IMR-90 (cell line): ENCODE results near the gene CACNA1G. TPM values are rescaled to one million over a fixed set of nuclear protein-coding genes. Genes with fewer than 3 reads are reported as not detected.

Source experiments
- ATAC-seq: fragments of 200-7000 bp; cut with Tn5 transposase; 2 replicates; pipeline ENCODE4 v1.9.1; 2020; ENCODE audit warnings: low read depth, mild to moderate bottlenecking, moderate library complexity
- BruUV-seq: library from RNA; stranded (reverse); fragments of 400-500 nt; replicated peaks from 2 replicates; lab custom pipeline; 2021; lab: Mats Ljungman, UMichigan
- CTCF ChIA-PET: fragments of 300-600 bp; formaldehyde crosslinking; extraction: SDS; loops from one replicate; lab custom pipeline; 2021; ENCODE audit warnings: antibody characterized with exemption; lab: Yijun Ruan, JAX
- POLR2A ChIA-PET: fragments of 300-600 bp; sonication (Branson Sonifier 250); formaldehyde crosslinking; loops from one replicate; lab custom pipeline; 2022; ENCODE audit warnings: antibody characterized with exemption; ENCODE audit not compliant: unreplicated experiment; lab: Charles Lee
- DNase-seq: peaks from one replicate; pipeline ENCODE4 v3.0.0; 2013
- H2AFZ ChIP-seq: replicated peaks from 2 replicates; pipeline ENCODE3; 2013; ENCODE audit warnings: low read length, mild to moderate bottlenecking; ENCODE audit not compliant: poor library complexity
- H2AK5ac ChIP-seq: 2 replicates; pipeline ENCODE4 v1.6.1; 2013; ENCODE audit warnings: low read depth, low read length, inconsistent platforms
- H2AK9ac ChIP-seq: replicated peaks from 2 replicates; pipeline ENCODE3; 2013; ENCODE audit warnings: mild to moderate bottlenecking, low read depth, low read length, moderate library complexity; ENCODE audit not compliant: poor library complexity
- H2BK120ac ChIP-seq: 2 replicates; pipeline ENCODE4 v1.6.1; 2013; ENCODE audit warnings: low read depth, low read length, inconsistent platforms
- H2BK15ac ChIP-seq: 3 replicates; pipeline ENCODE4 v1.6.1; 2013; ENCODE audit warnings: low read depth, low read length, inconsistent platforms
- H2BK20ac ChIP-seq: 2 replicates; pipeline ENCODE4 v1.6.1; 2013; ENCODE audit warnings: low read depth, mild to moderate bottlenecking, inconsistent platforms, low read length, moderate library complexity
- H2BK5ac ChIP-seq: 2 replicates; pipeline ENCODE4 v1.6.1; 2013; ENCODE audit warnings: mild to moderate bottlenecking, low read depth, low read length, inconsistent platforms; ENCODE audit not compliant: poor library complexity, severe bottlenecking
- H3K14ac ChIP-seq: replicated peaks from 2 replicates; pipeline ENCODE4 v1.6.1; 2013; ENCODE audit warnings: low read depth, low read length, inconsistent platforms
- H3K18ac ChIP-seq: 2 replicates; pipeline ENCODE4 v1.6.1; 2013; ENCODE audit warnings: low read depth, low read length, control low read depth
- H3K23ac ChIP-seq: 2 replicates; pipeline ENCODE4 v1.6.1; 2013; ENCODE audit warnings: low read depth, low read length, inconsistent platforms
- H3K27ac ChIP-seq: 2 replicates; pipeline ENCODE4 v1.5.1; 2013; ENCODE audit warnings: mild to moderate bottlenecking, control low read depth, low read length; ENCODE audit not compliant: insufficient read depth
- H3K27me3 ChIP-seq: 2 replicates; pipeline ENCODE4 v1.6.1; 2013; ENCODE audit warnings: low read length; ENCODE audit not compliant: control insufficient read depth, insufficient read depth
- H3K36me3 ChIP-seq: 2 replicates; pipeline ENCODE4 v1.6.1; 2013; ENCODE audit warnings: low read length, mixed read lengths; ENCODE audit not compliant: control insufficient read depth, insufficient read depth
- H3K4ac ChIP-seq: 2 replicates; pipeline ENCODE4 v1.6.1; 2013; ENCODE audit warnings: low read depth, low read length, inconsistent platforms
- H3K4me1 ChIP-seq: 2 replicates; pipeline ENCODE4 v1.6.1; 2013; ENCODE audit warnings: low read length, mixed read lengths; ENCODE audit not compliant: control insufficient read depth, insufficient read depth
- H3K4me2 ChIP-seq: 2 replicates; pipeline ENCODE4 v1.6.1; 2013; ENCODE audit warnings: low read depth, mild to moderate bottlenecking, control low read depth, low read length, moderate library complexity
- H3K4me3 ChIP-seq: 2 replicates; pipeline ENCODE4 v1.5.1; 2013; ENCODE audit warnings: low read depth, mild to moderate bottlenecking, control low read depth, low read length, moderate library complexity; ENCODE audit not compliant: insufficient read depth
- H3K56ac ChIP-seq: 2 replicates; pipeline ENCODE4 v1.6.1; 2013; ENCODE audit warnings: low read length, inconsistent platforms; ENCODE audit not compliant: insufficient read depth; ENCODE audit errors: extremely low read depth
- H3K79me1 ChIP-seq, 2 experiments: 2 replicates each; pipeline ENCODE4 v1.6.1; 2013; ENCODE audit warnings: low read length in 2 of 2, inconsistent platforms in 1 of 2, low read depth in 1 of 2
- H3K9ac ChIP-seq: 2 replicates; pipeline ENCODE4 v1.6.1; 2013; ENCODE audit warnings: low read depth, low read length, control low read depth
- H3K9me1 ChIP-seq: 2 replicates; pipeline ENCODE4 v1.6.1; 2013; ENCODE audit warnings: low read length, inconsistent platforms; ENCODE audit not compliant: insufficient read depth
- H3K9me3 ChIP-seq: 2 replicates; pipeline ENCODE4 v1.6.1; 2013; ENCODE audit warnings: low read length; ENCODE audit not compliant: control insufficient read depth, insufficient read depth
- H4K20me1 ChIP-seq: 2 replicates; pipeline ENCODE4 v1.6.1; 2013; ENCODE audit warnings: low read length, inconsistent platforms; ENCODE audit not compliant: insufficient read depth
- H4K5ac ChIP-seq: 2 replicates; pipeline ENCODE4 v1.6.1; 2013; ENCODE audit warnings: mild to moderate bottlenecking, low read depth, low read length, control low read depth
- H4K8ac ChIP-seq, 2 experiments: 2 replicates each; pipeline ENCODE4 v1.6.1; 2013; ENCODE audit warnings: low read depth in 2 of 2, low read length in 2 of 2, control low read depth in 1 of 2, inconsistent platforms in 1 of 2
- H4K91ac ChIP-seq: 2 replicates; pipeline ENCODE4 v1.6.1; 2013; ENCODE audit warnings: low read depth, low read length, inconsistent platforms; ENCODE audit not compliant: insufficient read depth
- CEBPB ChIP-seq: IDR thresholded peaks from 2 replicates; pipeline ENCODE4 v1.6.1; 2012; ENCODE audit warnings: low read depth, low read length, improper control_type of control experiment
- MAFK ChIP-seq: IDR thresholded peaks from 2 replicates; pipeline ENCODE4 v1.6.1; 2012; ENCODE audit warnings: low read depth, low read length, improper control_type of control experiment
- WGBS, 2 experiments: methylation state at CpG; one replicate each; pipeline versions ENCODE4 v1.1.5 to v1.1.7; 2013; ENCODE audit warnings: missing lambda C conversion rate in 2 of 2; ENCODE audit not compliant: insufficient read length in 1 of 2; ENCODE audit errors: extremely low coverage in 2 of 2; 5-methylcytosine and 5-hydroxymethylcytosine counted together
- dilution Hi-C: fragments of 300-500 bp; cut with HindIII; formaldehyde crosslinking; loops from one replicate; pipeline ENCODE4 v1.14.3; 2018; ENCODE audit warnings: low sequenced_read_pairs; ENCODE audit not compliant: unreplicated experiment
- in situ Hi-C: fragments of 300-500 bp; cut with MboI; formaldehyde crosslinking; loops from 3 replicates; pipeline ENCODE4 v1.14.3; 2019; ENCODE audit warnings: low sequenced_read_pairs, inconsistent platforms, mixed read lengths
- intact Hi-C: fragments of 100-400 bp; cut with micrococcal nuclease; formaldehyde crosslinking; loops from 2 replicates; pipeline ENCODE4 v1.10.0; 2022
- polyA plus RNA-seq, 3 experiments: library from polyadenylated mRNA; depleted of rRNA; stranded (reverse); fragments of >200 nt; gene quantifications; 2 replicates each; pipeline ENCODE4 v1.2.3, GENCODE V29; 2012; ENCODE audit warnings: low replicate concordance in 1 of 3
- total RNA-seq: library from RNA; depleted of rRNA; stranded (reverse); fragments of >200 nt; gene quantifications from 2 replicates; pipeline ENCODE4 v1.2.3, GENCODE V29; 2012
- TF ChIP-seq, protein P1 (sequence below): conservative IDR thresholded peaks from 2 replicates; pipeline ENCODE4 v1.5.1; 2012; ENCODE audit warnings: mild to moderate bottlenecking, low read depth, low read length, improper control_type of control experiment

The CACNA1G gene
- total and polyA plus RNA-seq, 2 of the 4 experiments (the other 2 are of a cell fraction): under 0.01 to 0.03 TPM

DNA sequence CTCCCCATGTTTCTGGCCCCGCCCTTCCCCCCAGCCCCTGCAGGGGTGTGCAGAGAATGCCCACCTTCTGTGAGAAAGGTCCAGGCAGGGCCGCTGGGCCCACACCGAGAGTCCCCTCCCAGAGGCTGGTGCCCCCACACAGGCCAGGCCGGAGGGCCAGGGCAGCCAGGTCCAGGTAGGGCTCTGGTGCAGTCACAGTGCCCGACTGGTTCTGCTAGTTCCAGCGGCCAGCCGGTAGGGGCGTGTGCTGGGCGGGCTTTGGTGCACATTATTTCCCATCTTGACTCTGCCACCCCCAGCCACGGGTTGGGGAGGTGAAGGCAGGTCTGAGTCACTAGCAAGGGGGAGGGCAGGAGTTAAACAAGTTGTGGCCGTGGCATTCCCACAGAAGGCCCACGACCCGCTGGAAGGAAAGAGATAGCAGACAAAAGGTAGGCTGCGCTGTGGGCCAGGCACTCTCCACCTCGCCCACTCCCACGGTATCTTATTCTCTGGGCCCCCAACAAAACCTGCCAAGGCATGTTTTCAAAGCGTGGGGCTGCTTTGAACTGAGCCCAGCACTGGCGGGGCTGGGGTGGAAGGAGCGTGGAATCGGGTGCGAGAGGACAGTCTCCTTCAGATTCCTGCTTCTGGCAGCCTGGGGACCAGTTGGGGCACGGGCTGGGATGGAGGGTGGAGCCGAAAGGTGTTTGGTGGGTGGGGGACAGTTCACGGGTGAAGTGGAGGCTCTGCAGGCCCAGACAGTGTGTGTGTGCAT lies 26.1 kb upstream of the CACNA1G start:
- TF ChIP-seq, protein P1, sequence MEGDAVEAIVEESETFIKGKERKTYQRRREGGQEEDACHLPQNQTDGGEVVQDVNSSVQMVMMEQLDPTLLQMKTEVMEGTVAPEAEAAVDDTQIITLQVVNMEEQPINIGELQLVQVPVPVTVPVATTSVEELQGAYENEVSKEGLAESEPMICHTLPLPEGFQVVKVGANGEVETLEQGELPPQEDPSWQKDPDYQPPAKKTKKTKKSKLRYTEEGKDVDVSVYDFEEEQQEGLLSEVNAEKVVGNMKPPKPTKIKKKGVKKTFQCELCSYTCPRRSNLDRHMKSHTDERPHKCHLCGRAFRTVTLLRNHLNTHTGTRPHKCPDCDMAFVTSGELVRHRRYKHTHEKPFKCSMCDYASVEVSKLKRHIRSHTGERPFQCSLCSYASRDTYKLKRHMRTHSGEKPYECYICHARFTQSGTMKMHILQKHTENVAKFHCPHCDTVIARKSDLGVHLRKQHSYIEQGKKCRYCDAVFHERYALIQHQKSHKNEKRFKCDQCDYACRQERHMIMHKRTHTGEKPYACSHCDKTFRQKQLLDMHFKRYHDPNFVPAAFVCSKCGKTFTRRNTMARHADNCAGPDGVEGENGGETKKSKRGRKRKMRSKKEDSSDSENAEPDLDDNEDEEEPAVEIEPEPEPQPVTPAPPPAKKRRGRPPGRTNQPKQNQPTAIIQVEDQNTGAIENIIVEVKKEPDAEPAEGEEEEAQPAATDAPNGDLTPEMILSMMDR: 0 out of 2 replicates have a peak, but pooled peaks have one; percentile 15
- no peak for TF ChIP-seq CEBPB
- no peak for TF ChIP-seq MAFK
- H3K27me3 ChIP-seq: peaks cover 42% of the 10 kb centered on the region
- DNase-seq (no peak), ATAC-seq (peak; percentile 33; the same call in 1 of the 2 replicates)
- POLR2A ChIA-PET: no interaction called here
- H2BK20ac ChIP-seq: no peak overlapping the region
- no peak overlapping the region for H3K9ac ChIP-seq
- no peaks in the 10 kb centered on the region for H3K79me1 ChIP-seq
- no peak overlapping the region for H2BK120ac ChIP-seq
- H3K27ac ChIP-seq: no peak overlapping the region
- peaks cover 11% of the 10 kb centered on the region; the same call in 1 of the 2 replicates for H3K4me1 ChIP-seq
- H2BK5ac ChIP-seq: no peak overlapping the region
- CTCF ChIA-PET: no interaction called here
- no peaks in the 10 kb centered on the region for H3K36me3 ChIP-seq
- 74% methylated on average over 6 of the region's 24 CpGs; no CpG with 5 or more reads in 1 of the 2 experiments for WGBS, 2 experiments
- H3K23ac ChIP-seq: no peak overlapping the region
- no peaks in the 10 kb centered on the region for H3K9me1 ChIP-seq
- in situ Hi-C loops (no loop called here), intact Hi-C loops (no loop called here), dilution Hi-C loops (no loop called here)
- no peak overlapping the region for H3K56ac ChIP-seq
- no peaks in the 10 kb centered on the region; the same call in 1 of the 2 replicates for H4K20me1 ChIP-seq
- peak overlapping the region; percentile 79 for H2AK9ac ChIP-seq
- no peak overlapping the region for H4K8ac ChIP-seq
- no peak overlapping the region for H3K14ac ChIP-seq
- H4K5ac ChIP-seq: no peak overlapping the region
- H3K18ac ChIP-seq: no peak overlapping the region
- no peak overlapping the region for H3K4me2 ChIP-seq
- BruUV-seq: no TSS peak
- no peak overlapping the region for H2AK5ac ChIP-seq
- H3K4me3 ChIP-seq: no peak overlapping the region
- no peak overlapping the region for H4K91ac ChIP-seq
- no peak overlapping the region for H3K4ac ChIP-seq
- H3K9me3 ChIP-seq: no peaks in the 10 kb centered on the region
- H2BK15ac ChIP-seq: no peak overlapping the region
- peak overlapping the region; percentile 68 for H2AFZ ChIP-seq
